ENCODE data around the gene SMIM1.

GRCh38 chr1:3763351-3764125 lies 9.0 kb upstream of the SMIM1 start:
- no peak for TF ChIP-seq POLR2A (IDR thresholded peaks at IDR 0.05; ENCODE audit: low read length)
- TF ChIP-seq GATA1 (IDR thresholded peaks at IDR 0.05; ENCODE audit: low read depth, low read length), result no peak
